ENCODE results near the gene PPFIA1.

Gene PPFIA1

GRCh38 chr11:70270104-70270876, at the start of gene PPFIA1:
Gene PPFIA1, plus strand, starts transcription at chr11:70270690. Its CDS starts 1,483 bp downstream, at chr11:70272173.
- peak within 1 kb of the TSS; percentile 87 to 94 for H3K9ac ChIP-seq (ENCODE audit: low read depth in 1 of 2, low read length in 2 of 2)
- peaks cover 16 to 23% of the 10 kb centered on the region in 2 donors for H3K36me3 ChIP-seq (ENCODE audit: control insufficient read depth in 2 of 2, insufficient read depth in 2 of 2, low read length in 2 of 2)
- peak within 1 kb of the TSS; percentile 86 to 89 for H3K27ac ChIP-seq (ENCODE audit: low read depth in 2 of 2, low read length in 2 of 2)
- peaks cover 15 to 18% of the 10 kb centered on the region in 2 donors for H3K4me1 ChIP-seq (ENCODE audit: control insufficient read depth in 2 of 2, insufficient read depth in 2 of 2, low read length in 2 of 2)
- no peaks in the 10 kb centered on the region for H3K27me3 ChIP-seq (ENCODE audit: control insufficient read depth in 2 of 2, insufficient read depth in 2 of 2, low read length in 2 of 2)
- no peaks in the 10 kb centered on the region for H3K9me3 ChIP-seq (ENCODE audit: control insufficient read depth in 2 of 2, low read length in 2 of 2)
- peak within 1 kb of the TSS; percentile 87 to 96 for H3K4me3 ChIP-seq (ENCODE audit: low read length in 2 of 2)

GRCh38 chr11:70220920-70221319, 49.6 kb upstream of the PPFIA1 start:
- Histone ChIP-seq H3K4me3 (ENCODE audit: low read length in 2 of 2) (no peak overlapping the region), H3K4me1 (ENCODE audit: control insufficient read depth in 2 of 2, insufficient read depth in 2 of 2, low read length in 2 of 2) (peaks cover 0 to 6% of the 10 kb centered on the region in 2 donors), H3K27me3 (ENCODE audit: control insufficient read depth in 2 of 2, insufficient read depth in 2 of 2, low read length in 2 of 2) (no peaks in the 10 kb centered on the region), H3K9ac (ENCODE audit: low read depth in 1 of 2, low read length in 2 of 2) (no peak overlapping the region), H3K36me3 (ENCODE audit: control insufficient read depth in 2 of 2, insufficient read depth in 2 of 2, low read length in 2 of 2) (no peaks in the 10 kb centered on the region), H3K9me3 (ENCODE audit: control insufficient read depth in 2 of 2, low read length in 2 of 2) (no peaks in the 10 kb centered on the region), H3K27ac (ENCODE audit: low read depth in 2 of 2, low read length in 2 of 2) (no peak overlapping the region)

GRCh38 chr11:70225681-70226177, 44.8 kb upstream of the PPFIA1 start:
- Histone ChIP-seq H3K36me3 (ENCODE audit: control insufficient read depth in 2 of 2, insufficient read depth in 2 of 2, low read length in 2 of 2) (no peaks in the 10 kb centered on the region), H3K9me3 (ENCODE audit: control insufficient read depth in 2 of 2, low read length in 2 of 2) (no peaks in the 10 kb centered on the region), H3K4me3 (ENCODE audit: low read length in 2 of 2) (peak overlapping the region; percentile 33 to 38), H3K27me3 (ENCODE audit: control insufficient read depth in 2 of 2, insufficient read depth in 2 of 2, low read length in 2 of 2) (no peaks in the 10 kb centered on the region), H3K4me1 (ENCODE audit: control insufficient read depth in 2 of 2, insufficient read depth in 2 of 2, low read length in 2 of 2) (peaks cover 14 to 27% of the 10 kb centered on the region in 2 donors), H3K27ac (ENCODE audit: low read depth in 2 of 2, low read length in 2 of 2) (peak overlapping the region; percentile 91 to 94), H3K9ac (ENCODE audit: low read depth in 1 of 2, low read length in 2 of 2) (peak overlapping the region in 1 of 2 donors; percentile 58)

- no peaks in the 10 kb centered on the region for H3K27me3 ChIP-seq (ENCODE audit: control insufficient read depth in 2 of 2, insufficient read depth in 2 of 2, low read length in 2 of 2)
- H3K36me3 ChIP-seq (ENCODE audit: control insufficient read depth in 2 of 2, insufficient read depth in 2 of 2, low read length in 2 of 2), result no peaks in the 10 kb centered on the region
- H3K4me3 ChIP-seq (ENCODE audit: low read length in 2 of 2), result peak overlapping the region; percentile 33 to 38
- H3K9ac ChIP-seq (ENCODE audit: low read depth in 1 of 2, low read length in 2 of 2), result peak overlapping the region; percentile 38 to 58
- H3K4me1 ChIP-seq (ENCODE audit: control insufficient read depth in 2 of 2, insufficient read depth in 2 of 2, low read length in 2 of 2), result peaks cover 14 to 27% of the 10 kb centered on the region in 2 donors
- H3K9me3 ChIP-seq (ENCODE audit: control insufficient read depth in 2 of 2, low read length in 2 of 2), result no peaks in the 10 kb centered on the region
- peak overlapping the region; percentile 91 to 94 for H3K27ac ChIP-seq (ENCODE audit: low read depth in 2 of 2, low read length in 2 of 2)
These were observed 44.3 kb upstream of the PPFIA1 start for GRCh38 chr11:70226183-70226582.

- peak overlapping the region; percentile 91 to 94 for H3K27ac ChIP-seq (ENCODE audit: low read depth in 2 of 2, low read length in 2 of 2)
- no peaks in the 10 kb centered on the region for H3K9me3 ChIP-seq (ENCODE audit: control insufficient read depth in 2 of 2, low read length in 2 of 2)
- peaks cover 14 to 27% of the 10 kb centered on the region in 2 donors for H3K4me1 ChIP-seq (ENCODE audit: control insufficient read depth in 2 of 2, insufficient read depth in 2 of 2, low read length in 2 of 2)
- peak overlapping the region in 1 of 2 donors; percentile 2 for H3K9ac ChIP-seq (ENCODE audit: low read depth in 1 of 2, low read length in 2 of 2)
- no peaks in the 10 kb centered on the region for H3K36me3 ChIP-seq (ENCODE audit: control insufficient read depth in 2 of 2, insufficient read depth in 2 of 2, low read length in 2 of 2)
- no peak overlapping the region for H3K4me3 ChIP-seq (ENCODE audit: low read length in 2 of 2)
- no peaks in the 10 kb centered on the region for H3K27me3 ChIP-seq (ENCODE audit: control insufficient read depth in 2 of 2, insufficient read depth in 2 of 2, low read length in 2 of 2)
These were observed 43.5 kb upstream of the PPFIA1 start for GRCh38 chr11:70226967-70227366.

GRCh38 chr11:70229737-70230136, 40.8 kb upstream of the PPFIA1 start:
- no peaks in the 10 kb centered on the region for H3K36me3 ChIP-seq (ENCODE audit: control insufficient read depth in 2 of 2, insufficient read depth in 2 of 2, low read length in 2 of 2)
- peaks cover 14 to 27% of the 10 kb centered on the region in 2 donors for H3K4me1 ChIP-seq (ENCODE audit: control insufficient read depth in 2 of 2, insufficient read depth in 2 of 2, low read length in 2 of 2)
- H3K4me3 ChIP-seq (ENCODE audit: low read length in 2 of 2), result no peak overlapping the region
- H3K27me3 ChIP-seq (ENCODE audit: control insufficient read depth in 2 of 2, insufficient read depth in 2 of 2, low read length in 2 of 2), result no peaks in the 10 kb centered on the region
- no peak overlapping the region for H3K9ac ChIP-seq (ENCODE audit: low read depth in 1 of 2, low read length in 2 of 2)
- H3K9me3 ChIP-seq (ENCODE audit: control insufficient read depth in 2 of 2, low read length in 2 of 2), result no peaks in the 10 kb centered on the region
- H3K27ac ChIP-seq (ENCODE audit: low read depth in 2 of 2, low read length in 2 of 2), result no peak overlapping the region

- H3K9ac ChIP-seq (ENCODE audit: low read depth in 1 of 2, low read length in 2 of 2), result no peak overlapping the region
- H3K4me3 ChIP-seq (ENCODE audit: low read length in 2 of 2), result no peak overlapping the region
- H3K27ac ChIP-seq (ENCODE audit: low read depth in 2 of 2, low read length in 2 of 2), result no peak overlapping the region
- no peaks in the 10 kb centered on the region for H3K36me3 ChIP-seq (ENCODE audit: control insufficient read depth in 2 of 2, insufficient read depth in 2 of 2, low read length in 2 of 2)
- H3K4me1 ChIP-seq (ENCODE audit: control insufficient read depth in 2 of 2, insufficient read depth in 2 of 2, low read length in 2 of 2), result peaks cover 14 to 25% of the 10 kb centered on the region in 2 donors
- no peaks in the 10 kb centered on the region for H3K9me3 ChIP-seq (ENCODE audit: control insufficient read depth in 2 of 2, low read length in 2 of 2)
- no peaks in the 10 kb centered on the region for H3K27me3 ChIP-seq (ENCODE audit: control insufficient read depth in 2 of 2, insufficient read depth in 2 of 2, low read length in 2 of 2)
These were observed 40.2 kb upstream of the PPFIA1 start for GRCh38 chr11:70230151-70230839.

GRCh38 chr11:70230840-70231710, 39.4 kb upstream of the PPFIA1 start:
- Histone ChIP-seq H3K27me3 (ENCODE audit: control insufficient read depth in 2 of 2, insufficient read depth in 2 of 2, low read length in 2 of 2) (no peaks in the 10 kb centered on the region), H3K4me3 (ENCODE audit: low read length in 2 of 2) (no peak overlapping the region), H3K4me1 (ENCODE audit: control insufficient read depth in 2 of 2, insufficient read depth in 2 of 2, low read length in 2 of 2) (peaks cover 13 to 19% of the 10 kb centered on the region in 2 donors), H3K36me3 (ENCODE audit: control insufficient read depth in 2 of 2, insufficient read depth in 2 of 2, low read length in 2 of 2) (no peaks in the 10 kb centered on the region), H3K27ac (ENCODE audit: low read depth in 2 of 2, low read length in 2 of 2) (no peak overlapping the region), H3K9me3 (ENCODE audit: control insufficient read depth in 2 of 2, low read length in 2 of 2) (no peaks in the 10 kb centered on the region), H3K9ac (ENCODE audit: low read depth in 1 of 2, low read length in 2 of 2) (no peak overlapping the region)

GRCh38 chr11:70233034-70233433, 37.5 kb upstream of the PPFIA1 start:
- no peaks in the 10 kb centered on the region for H3K36me3 ChIP-seq (ENCODE audit: control insufficient read depth in 2 of 2, insufficient read depth in 2 of 2, low read length in 2 of 2)
- no peak overlapping the region for H3K4me3 ChIP-seq (ENCODE audit: low read length in 2 of 2)
- H3K9ac ChIP-seq (ENCODE audit: low read depth in 1 of 2, low read length in 2 of 2), result no peak overlapping the region
- no peaks in the 10 kb centered on the region for H3K9me3 ChIP-seq (ENCODE audit: control insufficient read depth in 2 of 2, low read length in 2 of 2)
- H3K4me1 ChIP-seq (ENCODE audit: control insufficient read depth in 2 of 2, insufficient read depth in 2 of 2, low read length in 2 of 2), result no peaks in the 10 kb centered on the region
- H3K27ac ChIP-seq (ENCODE audit: low read depth in 2 of 2, low read length in 2 of 2), result no peak overlapping the region
- H3K27me3 ChIP-seq (ENCODE audit: control insufficient read depth in 2 of 2, insufficient read depth in 2 of 2, low read length in 2 of 2), result no peaks in the 10 kb centered on the region
